PC-9 (cell line): ENCODE measurements around the gene GAL3ST1. TPM values are rescaled to one million over a fixed set of nuclear protein-coding genes. Genes with fewer than 3 reads are reported as not detected.

Experiments used
- BruUV-seq: library from RNA; stranded (reverse); fragments of 400-500 nt; replicated peaks from 2 replicates; lab custom pipeline; 2021; lab: Mats Ljungman, UMichigan
- CTCF ChIA-PET: fragments of 300-600 bp; sonication (Branson Sonifier 250); formaldehyde crosslinking; loops from one replicate; lab custom pipeline; 2022; ENCODE audit warnings: antibody characterized with exemption; lab: Charles Lee
- POLR2A ChIA-PET: fragments of 300-600 bp; sonication (Branson Sonifier 250); formaldehyde crosslinking; loops from one replicate; lab custom pipeline; 2022; ENCODE audit warnings: antibody characterized with exemption; ENCODE audit not compliant: unreplicated experiment; lab: Charles Lee
- DNase-seq, 2 experiments: peaks; one replicate each; pipeline versions ENCODE4 v3.0.0 to v3.0.0-alpha.2; 2015 to 2022; ENCODE audit warnings: mixed read lengths in 1 of 2
- H2AFZ ChIP-seq: fragments of 200-600 bp; sonication (generic); 2 replicates; pipeline ENCODE4 v1.8.1; 2017; ENCODE audit warnings: antibody characterized with exemption
- H3F3A ChIP-seq: fragments of 200-600 bp; sonication (generic); 2 replicates; pipeline ENCODE4 v1.8.1; 2017; ENCODE audit warnings: antibody characterized with exemption, mild to moderate bottlenecking, low read depth; ENCODE audit not compliant: insufficient read depth
- H3K27ac ChIP-seq: fragments of 200-600 bp; sonication (generic); 2 replicates; pipeline ENCODE4 v1.6.1; 2016; ENCODE audit warnings: mixed run types
- H3K27me3 ChIP-seq: fragments of 200-600 bp; sonication (generic); 2 replicates; pipeline ENCODE4 v1.6.1; 2016; ENCODE audit warnings: low read depth, mixed run types; ENCODE audit not compliant: insufficient read depth
- H3K36me3 ChIP-seq: fragments of 200-600 bp; sonication (generic); 2 replicates; pipeline ENCODE4 v1.6.1; 2016; ENCODE audit warnings: low read depth, mixed run types
- H3K4me1 ChIP-seq: fragments of 200-600 bp; sonication (generic); replicated peaks from 2 replicates; pipeline ENCODE4 v1.6.1; 2016; ENCODE audit warnings: mixed run types; ENCODE audit not compliant: insufficient read depth
- H3K4me2 ChIP-seq: fragments of 200-600 bp; sonication (generic); 2 replicates; pipeline ENCODE4 v1.6.1; 2017; ENCODE audit warnings: mixed run types
- H3K4me3 ChIP-seq: fragments of 200-600 bp; sonication (generic); 2 replicates; pipeline ENCODE4 v1.6.1; 2016; ENCODE audit warnings: mixed run types
- H3K79me2 ChIP-seq: fragments of 200-600 bp; sonication (generic); 2 replicates; pipeline ENCODE4 v1.6.1; 2017; ENCODE audit warnings: low read depth, mixed run types
- H3K9me2 ChIP-seq: fragments of 200-600 bp; sonication (generic); 2 replicates; pipeline ENCODE4 v1.8.1; 2017; ENCODE audit warnings: mild to moderate bottlenecking; ENCODE audit not compliant: insufficient read depth
- H3K9me3 ChIP-seq: fragments of 200-600 bp; sonication (generic); 2 replicates; pipeline ENCODE4 v1.8.1; 2016; ENCODE audit warnings: low read depth; ENCODE audit not compliant: insufficient read depth
- H4K20me1 ChIP-seq: fragments of 200-600 bp; sonication (generic); 2 replicates; pipeline ENCODE4 v1.8.1; 2017; ENCODE audit not compliant: insufficient read depth
- CTCF ChIP-seq: fragments of 200-600 bp; sonication (generic); conservative IDR thresholded peaks from 2 replicates; pipeline ENCODE4 v1.6.1; 2017; ENCODE audit warnings: mixed run types, antibody characterized with exemption, mild to moderate bottlenecking, moderate library complexity
- EZH2 ChIP-seq: fragments of 200-600 bp; sonication (generic); IDR thresholded peaks from 2 replicates; pipeline ENCODE4 v1.8.0; 2017; ENCODE audit warnings: antibody characterized with exemption, low read depth
- intact Hi-C: fragments of 100-400 bp; cut with micrococcal nuclease; formaldehyde crosslinking; loops from one replicate; pipeline ENCODE4 v1.10.0; 2022; ENCODE audit not compliant: unreplicated experiment
- total RNA-seq: library from RNA; stranded (reverse); gene quantifications from 2 replicates; pipeline ENCODE4 v1.2.3, GENCODE V29; 2021

The GAL3ST1 gene
- total RNA-seq, 1 experiment from 2014 or later: 0.52 TPM

GRCh38 chr22:30600921-30601320, 26.5 kb upstream of the GAL3ST1 start:
- no peaks in the 10 kb centered on the region for H4K20me1 ChIP-seq
- H3F3A ChIP-seq: no peaks in the 10 kb centered on the region
- intact Hi-C loops: loop anchor here (10.0 kb wide), 2 partner anchors 176 to 336 kb away; partner anchors contain the start of genes MTFP1 and OSM
- H3K27ac ChIP-seq: no peak overlapping the region
- H2AFZ ChIP-seq: no peak overlapping the region
- H3K4me2 ChIP-seq: no peak overlapping the region
- TF ChIP-seq EZH2 (no peak), CTCF (no peak)
- no peaks in the 10 kb centered on the region for H3K79me2 ChIP-seq
- ChIA-PET CTCF (no interaction called here), POLR2A (no interaction called here)
- no peaks in the 10 kb centered on the region for H3K9me3 ChIP-seq
- H3K27me3 ChIP-seq: no peaks in the 10 kb centered on the region
- no peak for DNase-seq
- no peak overlapping the region for H3K4me3 ChIP-seq
- no peaks in the 10 kb centered on the region for H3K36me3 ChIP-seq
- no peaks in the 10 kb centered on the region for H3K9me2 ChIP-seq
- peaks cover 12% of the 10 kb centered on the region for H3K4me1 ChIP-seq
- no TSS peak for BruUV-seq

- CTCF ChIA-PET: no interaction called here
- Histone ChIP-seq H3K4me2 (no peak overlapping the region), H3F3A (peaks cover 3% of the 10 kb centered on the region; the same call in 1 of the 2 replicates), H3K9me3 (no peaks in the 10 kb centered on the region), H3K9me2 (no peaks in the 10 kb centered on the region), H3K79me2 (no peaks in the 10 kb centered on the region), H3K4me1 (peaks cover 5% of the 10 kb centered on the region), H3K27ac (no peak overlapping the region), H3K27me3 (no peaks in the 10 kb centered on the region), H3K4me3 (no peak overlapping the region), H4K20me1 (no peaks in the 10 kb centered on the region), H3K36me3 (no peaks in the 10 kb centered on the region), H2AFZ (no peak overlapping the region)
- no TSS peak for BruUV-seq
- DNase-seq: no peak
- POLR2A ChIA-PET: no interaction called here
- TF ChIP-seq CTCF: no peak
- intact Hi-C loops: no loop called here
Measured at GRCh38 chr22:30598986-30599385, 24.5 kb upstream of the GAL3ST1 start.

DNA sequence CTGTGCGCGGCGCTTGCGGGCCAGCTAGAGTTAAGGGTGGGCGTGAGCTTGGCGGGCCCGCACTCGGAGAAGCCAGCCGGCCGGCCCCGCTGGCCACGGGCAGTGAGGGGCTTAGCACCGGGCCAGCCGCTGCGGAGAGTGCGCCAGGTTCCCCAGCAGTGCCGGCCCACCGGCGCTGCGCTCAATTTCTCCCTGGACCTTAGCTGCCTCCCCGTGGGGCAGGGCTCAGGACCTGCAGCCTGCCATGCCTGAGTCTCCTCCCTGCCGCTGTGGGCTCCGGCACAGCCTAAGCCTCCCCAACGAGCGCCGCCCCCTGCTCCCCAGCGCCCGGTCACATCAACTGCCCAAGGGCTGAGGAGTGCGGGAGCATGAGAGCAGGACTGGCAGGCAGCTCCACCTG, 22.4 kb upstream of the GAL3ST1 start:
- no peaks in the 10 kb centered on the region for H3K9me3 ChIP-seq
- H3K36me3 ChIP-seq: no peaks in the 10 kb centered on the region
- intact Hi-C loops: no loop called here
- peaks cover 7% of the 10 kb centered on the region; the same call in 1 of the 2 replicates for H3F3A ChIP-seq
- no peaks in the 10 kb centered on the region for H4K20me1 ChIP-seq
- no peak overlapping the region for H3K27ac ChIP-seq
- H2AFZ ChIP-seq: no peak overlapping the region
- H3K27me3 ChIP-seq: no peaks in the 10 kb centered on the region
- H3K4me3 ChIP-seq: no peak overlapping the region
- ChIA-PET CTCF (no interaction called here), POLR2A (no interaction called here)
- no peak overlapping the region for H3K4me2 ChIP-seq
- TF ChIP-seq EZH2: no peak
- no peak for TF ChIP-seq CTCF
- no TSS peak for BruUV-seq
- no peaks in the 10 kb centered on the region for H3K4me1 ChIP-seq
- no peaks in the 10 kb centered on the region for H3K9me2 ChIP-seq
- H3K79me2 ChIP-seq: no peaks in the 10 kb centered on the region
- no peak for DNase-seq
